Lower leg skin (tissue), 4 donors: ENCODE measurements around the gene PIP. TPM values are rescaled to one million over a fixed set of nuclear protein-coding genes. Genes with fewer than 3 reads are reported as not detected.

Experiments used
- DNase-seq, 2 donors: peaks; one replicate each; pipeline ENCODE4 v3.0.0-alpha.2; 2019; ENCODE audit warnings: low spot score in 2 of 2
- H3K4me3 ChIP-seq: fragments of 200-600 bp; sonication (generic); 2 replicates; pipeline ENCODE4 v1.5.1; 2017; ENCODE audit warnings: mild to moderate bottlenecking, low read depth; ENCODE audit not compliant: poor library complexity, severe bottlenecking
- POLR2A ChIP-seq, 2 donors: fragments of 450-650 bp; IDR thresholded peaks; one replicate each; pipeline ENCODE4 v1.6.1; 2016 to 2017; ENCODE audit warnings: antibody characterized with exemption in 2 of 2, mild to moderate bottlenecking in 1 of 2, moderate library complexity in 1 of 2
- WGBS, 2 donors: methylation state at CpG; one replicate each; pipeline ENCODE4 v1.1.5; 2018; 5-methylcytosine and 5-hydroxymethylcytosine counted together
- intact Hi-C: fragments of 100-400 bp; cut with DNase I; formaldehyde crosslinking; loops from one replicate; pipeline ENCODE4 v1.15.0; 2023; ENCODE audit warnings: low total_unique reads
- total RNA-seq, 4 donors: library from RNA; depleted of rRNA; stranded (reverse); fragments of >200 nt; gene quantifications; one replicate each; pipeline ENCODE4 v1.1.0, GENCODE V29; 2016
- TF ChIP-seq, protein P1 (sequence below), 3 donors: fragments of 450-650 bp; IDR thresholded peaks; one replicate each; pipeline ENCODE4 v1.5.1; 2016; ENCODE audit warnings: antibody characterized with exemption in 3 of 3, mild to moderate bottlenecking in 3 of 3, moderate library complexity in 2 of 3

PIP gene
- total RNA-seq, 4 donors from 2014 or later, result 64.4 to 1,497 (median 370) TPM

DNA sequence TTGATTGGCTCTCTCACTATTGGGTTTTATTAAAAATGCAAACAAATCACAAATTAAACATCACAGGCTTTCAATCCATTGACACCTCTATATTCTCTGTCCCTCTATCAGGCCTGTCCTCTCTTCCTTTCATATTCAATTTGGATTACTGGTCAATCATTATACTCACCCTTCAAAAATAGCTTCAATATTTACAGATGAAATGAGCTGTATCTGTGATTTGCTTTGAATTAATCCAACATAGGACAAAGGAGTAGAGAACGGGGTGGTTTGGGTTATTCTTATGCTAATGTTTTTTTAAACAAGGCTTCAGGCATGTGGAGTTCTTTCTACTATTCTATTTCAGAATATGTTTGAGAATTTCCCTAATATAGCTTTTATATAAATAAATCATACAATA, 53.7 kb downstream of the PIP start:
- intact Hi-C loops, result no loop called here
- no peak overlapping the region for H3K4me3 ChIP-seq
- TF ChIP-seq, protein P1, sequence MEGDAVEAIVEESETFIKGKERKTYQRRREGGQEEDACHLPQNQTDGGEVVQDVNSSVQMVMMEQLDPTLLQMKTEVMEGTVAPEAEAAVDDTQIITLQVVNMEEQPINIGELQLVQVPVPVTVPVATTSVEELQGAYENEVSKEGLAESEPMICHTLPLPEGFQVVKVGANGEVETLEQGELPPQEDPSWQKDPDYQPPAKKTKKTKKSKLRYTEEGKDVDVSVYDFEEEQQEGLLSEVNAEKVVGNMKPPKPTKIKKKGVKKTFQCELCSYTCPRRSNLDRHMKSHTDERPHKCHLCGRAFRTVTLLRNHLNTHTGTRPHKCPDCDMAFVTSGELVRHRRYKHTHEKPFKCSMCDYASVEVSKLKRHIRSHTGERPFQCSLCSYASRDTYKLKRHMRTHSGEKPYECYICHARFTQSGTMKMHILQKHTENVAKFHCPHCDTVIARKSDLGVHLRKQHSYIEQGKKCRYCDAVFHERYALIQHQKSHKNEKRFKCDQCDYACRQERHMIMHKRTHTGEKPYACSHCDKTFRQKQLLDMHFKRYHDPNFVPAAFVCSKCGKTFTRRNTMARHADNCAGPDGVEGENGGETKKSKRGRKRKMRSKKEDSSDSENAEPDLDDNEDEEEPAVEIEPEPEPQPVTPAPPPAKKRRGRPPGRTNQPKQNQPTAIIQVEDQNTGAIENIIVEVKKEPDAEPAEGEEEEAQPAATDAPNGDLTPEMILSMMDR (IDR thresholded peaks at IDR 0.05), result no peak
- no peak for TF ChIP-seq POLR2A (IDR thresholded peaks at IDR 0.05)
- no peak for DNase-seq
- WGBS, 2 donors, result 66 to 67% methylated on average over 1 of the region's 1 CpG

DNA sequence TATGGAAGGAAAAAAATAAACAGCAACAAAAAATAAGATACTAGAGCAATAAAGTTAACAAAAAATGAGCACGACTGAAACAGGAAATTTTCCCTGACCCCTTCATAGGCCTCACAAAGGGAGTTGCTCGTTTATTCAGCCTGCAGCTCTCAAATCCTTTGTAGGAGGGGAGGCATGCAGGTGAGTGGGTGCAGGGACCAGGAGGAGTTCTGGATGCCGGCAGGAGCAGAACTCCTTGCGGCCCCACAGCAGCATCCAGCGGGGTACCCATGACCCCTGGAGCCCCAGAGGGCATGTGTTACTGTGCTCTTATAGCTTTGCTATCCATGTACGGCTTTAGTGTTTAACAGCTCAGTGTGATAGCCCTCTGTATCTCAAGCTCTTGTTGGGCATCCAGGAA, 57.1 kb downstream of the PIP start:
- 56% methylated on average over 6 of the region's 6 CpGs for WGBS, 2 donors
- no peak for DNase-seq
- TF ChIP-seq POLR2A (IDR thresholded peaks at IDR 0.05), result no peak
- TF ChIP-seq, protein P1 (IDR thresholded peaks at IDR 0.05), result no peak
- intact Hi-C loops, result no loop called here
- no peak overlapping the region for H3K4me3 ChIP-seq

Other genes with a start within 250 kb of the PIP start
- gene TRPV6, start 246.3 kb upstream of the PIP start, total RNA-seq, result 10 to 100 TPM; 10.3 to 13.4 (median 11.5) TPM
- not detected for gene TRPV5, start 198.3 kb upstream of the PIP start, total RNA-seq
- not detected for gene LLCFC1, start 192.6 kb upstream of the PIP start, total RNA-seq
- gene KEL, start 169.7 kb upstream of the PIP start, total RNA-seq, result under 1 TPM in 3 of 4 donors, not detected in 1; 0.08 to 0.58 (median 0.47) TPM
- not detected for gene OR9A2, start 104.9 kb upstream of the PIP start, total RNA-seq
- gene OR6V1, start 79.7 kb upstream of the PIP start, total RNA-seq, result not detected
- not detected for gene TAS2R39, start 51.3 kb downstream of the PIP start, total RNA-seq
- not detected for gene TAS2R40, start 90.0 kb downstream of the PIP start, total RNA-seq
- 100 to 1,000 TPM in 3 of 4 donors, 10 to 100 TPM in 1; 97.0 to 180 (median 139) TPM for gene GSTK1, start 131.4 kb downstream of the PIP start, total RNA-seq
- gene TMEM139, start 152.9 kb downstream of the PIP start, total RNA-seq, result 10 to 100 TPM in 3 of 4 donors, 1 to 10 TPM in 1; 7.8 to 12.8 (median 11.6) TPM
- 10 to 100 TPM in 3 of 4 donors, 1 to 10 TPM in 1; 9.6 to 22.7 (median 16.0) TPM for gene CASP2, start 156.3 kb downstream of the PIP start, total RNA-seq
- not detected for gene CLCN1, start 184.0 kb downstream of the PIP start, total RNA-seq
- gene FAM131B, start 230.6 kb downstream of the PIP start, total RNA-seq, result 1 to 10 TPM in 1 of 4 donors, under 1 TPM in 2, not detected in 1; 0.27 to 1.4 (median 0.42) TPM
- gene ZYX, start 249.3 kb downstream of the PIP start, total RNA-seq, result 10 to 100 TPM; 45.6 to 91.1 (median 60.9) TPM